Measurements from ENCODE around the gene JAKMIP3. TPM values are rescaled to one million over a fixed set of nuclear protein-coding genes. Genes with fewer than 3 reads are reported as not detected.

JAKMIP3 gene
- polyA plus RNA-seq, 4 donors = 0.06 to 0.21 TPM; not detected in 2

DNA sequence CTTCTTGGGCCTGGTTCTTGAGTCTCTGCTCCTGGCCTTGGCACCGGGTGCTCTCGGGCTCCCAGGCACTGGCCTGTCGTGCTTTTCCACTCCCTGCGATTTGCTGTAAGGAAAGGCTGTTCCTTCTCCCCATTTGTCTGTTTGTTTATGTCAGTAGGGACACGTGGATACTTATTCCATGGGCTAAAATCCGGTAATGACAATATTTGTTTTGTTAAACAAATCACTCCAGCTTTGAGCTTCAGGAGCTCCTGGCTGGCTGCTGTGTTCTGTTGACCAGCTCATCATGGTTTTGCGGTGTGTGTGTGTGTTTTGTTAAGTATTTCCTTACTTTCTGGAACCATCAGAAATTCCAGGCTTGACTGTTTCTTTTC, 17.5 kb upstream of the JAKMIP3 start:
- Histone ChIP-seq H3K27ac (ENCODE audit: low read depth in 1 of 3, low read length in 2 of 3) (no peak overlapping the region), H3K4me1 (ENCODE audit: control insufficient read depth in 3 of 3, insufficient read depth in 2 of 3, low read depth in 1 of 3, low read length in 2 of 3) (no peaks in the 10 kb centered on the region), H3K4me3 (ENCODE audit: low read depth in 1 of 3, low read length in 3 of 3) (no peak overlapping the region), H3K9me3 (ENCODE audit: control insufficient read depth in 2 of 2, insufficient read depth in 1 of 2, low read depth in 1 of 2, low read length in 1 of 2) (peaks cover 0 to 18% of the 10 kb centered on the region in 2 donors), H3K36me3 (ENCODE audit: control insufficient read depth in 3 of 3, insufficient read depth in 2 of 3, low read depth in 1 of 3, low read length in 3 of 3) (no peaks in the 10 kb centered on the region), H3K27me3 (ENCODE audit: control insufficient read depth in 3 of 3, insufficient read depth in 3 of 3, low read length in 3 of 3) (peaks cover 0 to 16% (median 5%) of the 10 kb centered on the region in 3 donors)
- whole genome bisulfite sequencing, 3 donors = 43 to 46% (median 44%) methylated on average over 7 of the region's 7 CpGs
- DNase-seq (no peak), FAIRE-seq (no peak)

GRCh38 chr10:132050191-132050590, 15.6 kb upstream of the JAKMIP3 start:
- 75 to 79% (median 79%) methylated on average over 11 of the region's 11 CpGs for WGBS, 3 donors
- FAIRE-seq = no peak

DNA sequence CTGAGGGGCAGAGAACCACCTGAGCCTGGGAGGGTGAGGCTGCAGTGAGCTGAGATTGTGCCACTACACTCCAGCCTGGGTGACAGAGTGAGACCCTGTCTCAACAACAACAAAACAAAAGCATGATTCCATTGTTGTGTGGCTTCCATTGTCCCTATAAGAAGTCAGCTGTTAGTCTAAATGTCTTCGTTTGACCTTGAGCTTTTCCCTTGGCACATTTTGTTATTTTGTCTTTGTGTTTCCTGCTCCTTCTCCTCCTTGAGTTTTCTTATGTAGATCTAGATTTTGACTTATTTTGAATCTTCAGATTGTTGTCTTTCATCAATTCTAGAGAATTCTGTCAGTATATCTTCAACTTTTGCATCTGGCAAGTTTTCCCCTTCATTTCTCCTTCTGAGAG, 13.6 kb upstream of the JAKMIP3 start:
- DNase-seq = no peak
- H3K36me3 ChIP-seq (ENCODE audit: control insufficient read depth in 3 of 3, insufficient read depth in 2 of 3, low read depth in 1 of 3, low read length in 3 of 3) = no peaks in the 10 kb centered on the region
- WGBS, 3 donors = 73 to 87% (median 74%) methylated on average over 1 of the region's 1 CpG
- H3K4me3 ChIP-seq (ENCODE audit: low read depth in 1 of 3, low read length in 3 of 3) = no peak overlapping the region
- no peaks in the 10 kb centered on the region for H3K4me1 ChIP-seq (ENCODE audit: control insufficient read depth in 3 of 3, insufficient read depth in 2 of 3, low read depth in 1 of 3, low read length in 2 of 3)
- peaks cover 0 to 4% (median 2%) of the 10 kb centered on the region in 3 donors for H3K27me3 ChIP-seq (ENCODE audit: control insufficient read depth in 3 of 3, insufficient read depth in 3 of 3, low read length in 3 of 3)
- no peak overlapping the region for H3K27ac ChIP-seq (ENCODE audit: low read depth in 1 of 3, low read length in 2 of 3)
- peaks cover 0 to 25% of the 10 kb centered on the region in 2 donors for H3K9me3 ChIP-seq (ENCODE audit: control insufficient read depth in 2 of 2, insufficient read depth in 1 of 2, low read depth in 1 of 2, low read length in 1 of 2)
- no peak for FAIRE-seq

More at GRCh38 chr10:132050191-132050590, 15.6 kb upstream of the JAKMIP3 start:
- H3K9me3 ChIP-seq (ENCODE audit: control insufficient read depth in 2 of 2, insufficient read depth in 1 of 2, low read depth in 1 of 2, low read length in 1 of 2) = peaks cover 0 to 25% of the 10 kb centered on the region in 2 donors
- H3K4me3 ChIP-seq (ENCODE audit: low read depth in 1 of 3, low read length in 3 of 3) = no peak overlapping the region
- H3K4me1 ChIP-seq (ENCODE audit: control insufficient read depth in 3 of 3, insufficient read depth in 2 of 3, low read depth in 1 of 3, low read length in 2 of 3) = no peaks in the 10 kb centered on the region
- DNase-seq = no peak
- no peak overlapping the region for H3K27ac ChIP-seq (ENCODE audit: low read depth in 1 of 3, low read length in 2 of 3)
- peaks cover 0 to 4% (median 2%) of the 10 kb centered on the region in 3 donors for H3K27me3 ChIP-seq (ENCODE audit: control insufficient read depth in 3 of 3, insufficient read depth in 3 of 3, low read length in 3 of 3)
- no peaks in the 10 kb centered on the region for H3K36me3 ChIP-seq (ENCODE audit: control insufficient read depth in 3 of 3, insufficient read depth in 2 of 3, low read depth in 1 of 3, low read length in 3 of 3)

GRCh38 chr10:132054564-132054963, 11.2 kb upstream of the JAKMIP3 start:
- H3K27ac ChIP-seq (ENCODE audit: low read depth in 1 of 3, low read length in 2 of 3) = no peak overlapping the region
- peaks cover 0 to 4% (median under 1%) of the 10 kb centered on the region in 3 donors for H3K27me3 ChIP-seq (ENCODE audit: control insufficient read depth in 3 of 3, insufficient read depth in 3 of 3, low read length in 3 of 3)
- peaks cover 0 to 25% of the 10 kb centered on the region in 2 donors for H3K9me3 ChIP-seq (ENCODE audit: control insufficient read depth in 2 of 2, insufficient read depth in 1 of 2, low read depth in 1 of 2, low read length in 1 of 2)
- WGBS, 3 donors = 53 to 71% (median 59%) methylated on average over 9 of the region's 9 CpGs
- no peaks in the 10 kb centered on the region for H3K4me1 ChIP-seq (ENCODE audit: control insufficient read depth in 3 of 3, insufficient read depth in 2 of 3, low read depth in 1 of 3, low read length in 2 of 3)
- no peak for DNase-seq
- H3K4me3 ChIP-seq (ENCODE audit: low read depth in 1 of 3, low read length in 3 of 3) = no peak overlapping the region
- H3K36me3 ChIP-seq (ENCODE audit: control insufficient read depth in 3 of 3, insufficient read depth in 2 of 3, low read depth in 1 of 3, low read length in 3 of 3) = no peaks in the 10 kb centered on the region
- no peak for FAIRE-seq

DNA sequence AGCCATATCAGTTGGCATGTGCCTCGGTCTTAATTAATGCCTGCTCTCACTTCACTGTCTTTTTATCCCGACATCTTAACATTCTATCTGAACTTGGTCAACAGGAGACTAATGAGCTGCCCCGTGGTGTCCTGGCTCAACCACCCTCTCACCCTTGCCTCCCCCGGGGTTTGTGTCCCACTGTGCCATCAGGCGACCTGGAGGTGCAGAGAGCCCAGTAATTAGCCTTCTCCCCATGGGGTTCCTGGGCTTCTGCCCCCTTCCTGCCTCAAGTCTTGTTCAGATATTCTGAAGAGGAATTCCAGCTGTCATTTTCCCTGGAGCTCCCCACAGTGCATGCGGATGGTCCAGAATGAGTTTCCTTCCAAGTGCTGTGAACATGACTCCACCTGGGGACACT, 10.1 kb upstream of the JAKMIP3 start:
- H3K4me3 ChIP-seq (ENCODE audit: low read depth in 1 of 3, low read length in 3 of 3) = no peak overlapping the region
- DNase-seq = no peak

DNA sequence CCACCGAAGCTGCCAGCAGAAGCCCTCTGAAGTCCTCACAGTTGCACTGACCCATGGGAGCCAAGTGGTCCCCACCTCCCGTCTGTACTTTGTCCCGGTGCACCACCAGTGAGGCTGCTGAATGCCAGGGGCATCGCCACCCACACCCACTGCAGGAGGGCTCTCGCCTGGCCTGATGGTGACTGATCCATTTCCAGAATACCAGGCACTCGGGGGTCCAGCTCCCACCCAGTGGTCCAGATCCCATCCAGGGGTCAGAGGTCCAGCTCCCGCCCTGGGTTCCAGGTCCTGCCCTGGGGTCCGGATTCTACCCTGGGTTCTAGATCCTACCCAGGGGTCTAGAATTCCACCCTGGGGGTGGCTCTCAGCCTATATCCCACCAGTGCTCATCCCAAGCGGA, 9.1 kb upstream of the JAKMIP3 start:
- Histone ChIP-seq H3K36me3 (ENCODE audit: control insufficient read depth in 3 of 3, insufficient read depth in 2 of 3, low read depth in 1 of 3, low read length in 3 of 3) (no peaks in the 10 kb centered on the region), H3K27ac (ENCODE audit: low read depth in 1 of 3, low read length in 2 of 3) (no peak overlapping the region), H3K4me1 (ENCODE audit: control insufficient read depth in 3 of 3, insufficient read depth in 2 of 3, low read depth in 1 of 3, low read length in 2 of 3) (no peaks in the 10 kb centered on the region), H3K4me3 (ENCODE audit: low read depth in 1 of 3, low read length in 3 of 3) (no peak overlapping the region), H3K9me3 (ENCODE audit: control insufficient read depth in 2 of 2, insufficient read depth in 1 of 2, low read depth in 1 of 2, low read length in 1 of 2) (peaks cover 0 to 19% of the 10 kb centered on the region in 2 donors), H3K27me3 (ENCODE audit: control insufficient read depth in 3 of 3, insufficient read depth in 3 of 3, low read length in 3 of 3) (peaks cover 0 to 4% (median 0%) of the 10 kb centered on the region in 3 donors)
- WGBS, 3 donors = 78 to 90% (median 83%) methylated on average over 9 of the region's 9 CpGs
- DNase-seq = no peak
- FAIRE-seq = no peak

More for the DNA sequence above, 10.1 kb upstream of the JAKMIP3 start:
- Histone ChIP-seq H3K9me3 (ENCODE audit: control insufficient read depth in 2 of 2, insufficient read depth in 1 of 2, low read depth in 1 of 2, low read length in 1 of 2) (peaks cover 0 to 25% of the 10 kb centered on the region in 2 donors), H3K36me3 (ENCODE audit: control insufficient read depth in 3 of 3, insufficient read depth in 2 of 3, low read depth in 1 of 3, low read length in 3 of 3) (no peaks in the 10 kb centered on the region), H3K4me1 (ENCODE audit: control insufficient read depth in 3 of 3, insufficient read depth in 2 of 3, low read depth in 1 of 3, low read length in 2 of 3) (no peaks in the 10 kb centered on the region), H3K27me3 (ENCODE audit: control insufficient read depth in 3 of 3, insufficient read depth in 3 of 3, low read length in 3 of 3) (peaks cover 0 to 4% (median 0%) of the 10 kb centered on the region in 3 donors), H3K27ac (ENCODE audit: low read depth in 1 of 3, low read length in 2 of 3) (no peak overlapping the region)
- WGBS, 3 donors = 76 to 83% (median 78%) methylated on average over 6 of the region's 6 CpGs
- no peak for FAIRE-seq

DNA sequence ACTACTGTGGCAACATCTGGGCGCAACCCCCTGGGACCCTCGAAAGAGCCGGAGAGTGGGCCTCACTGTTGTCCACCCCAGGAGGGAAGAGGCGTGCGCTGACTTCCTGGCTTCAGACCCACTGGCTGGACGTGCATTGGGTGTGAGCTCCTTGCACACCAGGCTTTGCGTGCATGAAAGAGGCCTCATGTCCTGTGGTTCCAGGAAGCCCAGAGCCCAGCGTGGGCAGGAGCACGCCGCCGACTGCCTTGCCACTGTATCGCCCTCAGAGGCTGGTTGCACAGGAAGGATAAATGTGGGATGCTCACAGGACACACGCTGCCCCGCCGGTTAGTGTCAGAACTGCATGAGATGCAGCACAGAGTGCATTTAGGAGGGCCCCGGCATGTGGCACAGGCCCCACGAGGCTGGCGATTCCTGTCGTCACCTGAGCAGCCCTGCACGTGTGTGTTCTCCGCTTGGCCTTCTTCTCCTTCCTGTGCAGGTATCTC, 8.5 kb upstream of the JAKMIP3 start:
- H3K9me3 ChIP-seq (ENCODE audit: control insufficient read depth in 2 of 2, insufficient read depth in 1 of 2, low read depth in 1 of 2, low read length in 1 of 2) = peaks cover 0 to 15% of the 10 kb centered on the region in 2 donors
- no peak overlapping the region for H3K27ac ChIP-seq (ENCODE audit: low read depth in 1 of 3, low read length in 2 of 3)
- WGBS, 3 donors = 85 to 86% (median 86%) methylated on average over 21 of the region's 21 CpGs
- H3K27me3 ChIP-seq (ENCODE audit: control insufficient read depth in 3 of 3, insufficient read depth in 3 of 3, low read length in 3 of 3) = peaks cover 0 to 4% (median 0%) of the 10 kb centered on the region in 3 donors
- no peak overlapping the region for H3K4me3 ChIP-seq (ENCODE audit: low read depth in 1 of 3, low read length in 3 of 3)
- no peaks in the 10 kb centered on the region for H3K4me1 ChIP-seq (ENCODE audit: control insufficient read depth in 3 of 3, insufficient read depth in 2 of 3, low read depth in 1 of 3, low read length in 2 of 3)
- no peaks in the 10 kb centered on the region for H3K36me3 ChIP-seq (ENCODE audit: control insufficient read depth in 3 of 3, insufficient read depth in 2 of 3, low read depth in 1 of 3, low read length in 3 of 3)
- no peak for DNase-seq
- no peak for FAIRE-seq

DNA sequence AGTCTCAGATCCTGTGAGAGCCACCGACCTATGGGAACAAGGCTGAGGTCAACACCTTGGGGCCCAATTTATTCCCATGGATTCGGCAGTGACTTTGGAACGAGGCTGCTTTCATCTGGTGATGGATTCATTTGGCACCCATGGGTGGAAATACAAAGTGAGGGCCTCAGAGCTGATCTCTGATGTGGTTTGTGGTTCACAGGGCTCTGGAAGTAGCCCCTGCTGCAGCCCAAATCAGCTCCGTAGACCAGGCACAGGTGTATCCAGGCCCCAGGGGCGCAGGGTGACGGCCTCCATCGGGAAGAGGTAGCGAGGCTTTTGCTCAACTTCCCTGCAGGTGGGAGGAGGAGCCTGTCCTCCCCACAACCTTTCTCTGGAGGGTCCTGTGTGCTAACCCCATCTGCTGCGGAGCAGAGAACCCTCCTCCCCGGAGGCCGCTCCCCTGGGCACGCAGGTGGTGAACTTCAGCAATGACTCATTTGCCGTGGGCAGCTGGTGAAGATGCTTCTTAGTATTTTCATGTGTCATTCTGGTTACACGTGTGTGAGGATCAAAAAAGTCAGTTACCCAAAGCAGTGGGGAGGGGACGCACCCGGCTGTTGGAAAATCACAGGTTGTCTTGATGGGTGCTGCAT, 7.5 kb upstream of the JAKMIP3 start:
- no peak for DNase-seq
- WGBS, 3 donors = 71 to 80% (median 77%) methylated on average over 15 to 16 of the region's 16 CpGs
- peaks cover 0 to 8% of the 10 kb centered on the region in 2 donors for H3K9me3 ChIP-seq (ENCODE audit: control insufficient read depth in 2 of 2, insufficient read depth in 1 of 2, low read depth in 1 of 2, low read length in 1 of 2)
- H3K4me3 ChIP-seq (ENCODE audit: low read depth in 1 of 3, low read length in 3 of 3) = no peak overlapping the region
- no peaks in the 10 kb centered on the region for H3K4me1 ChIP-seq (ENCODE audit: control insufficient read depth in 3 of 3, insufficient read depth in 2 of 3, low read depth in 1 of 3, low read length in 2 of 3)
- H3K27me3 ChIP-seq (ENCODE audit: control insufficient read depth in 3 of 3, insufficient read depth in 3 of 3, low read length in 3 of 3) = peaks cover 0 to 4% (median 0%) of the 10 kb centered on the region in 3 donors
- H3K27ac ChIP-seq (ENCODE audit: low read depth in 1 of 3, low read length in 2 of 3) = no peak overlapping the region
- H3K36me3 ChIP-seq (ENCODE audit: control insufficient read depth in 3 of 3, insufficient read depth in 2 of 3, low read depth in 1 of 3, low read length in 3 of 3) = no peaks in the 10 kb centered on the region
- no peak for FAIRE-seq

Measured in small intestine (tissue), 7 donors.